HG03159 (cell line): ENCODE results near the gene SRP68.
A peak's percentile ranks its signal among the peaks of the same experiment; 100 is the strongest.

ENCODE experiments used
- ATAC-seq: cut with Tn5 transposase; IDR thresholded peaks from one replicate; pipeline ENCODE4 v1.9.1; 2021; ENCODE audit warnings: mild to moderate bottlenecking, moderate library complexity; ENCODE audit not compliant: unreplicated experiment

The SRP68 gene

GRCh38 chr17:76072148-76072858, at the start of gene SRP68:
SRP68 (minus strand) TSS chr17:76072517; CDS start chr17:76072491, 26 bp downstream.
- peak; percentile 75 for ATAC-seq

GRCh38 chr17:76121932-76122430, 49.7 kb upstream of the SRP68 start:
- ATAC-seq: no peak

GRCh38 chr17:76120658-76121008, 48.3 kb upstream of the SRP68 start:
- ATAC-seq: no peak

GRCh38 chr17:76119409-76120371, 47.4 kb upstream of the SRP68 start:
- ATAC-seq: no peak

GRCh38 chr17:76115138-76115754, 42.9 kb upstream of the SRP68 start:
- no peak for ATAC-seq

GRCh38 chr17:76111956-76112355, 39.6 kb upstream of the SRP68 start:
- no peak for ATAC-seq

GRCh38 chr17:76107509-76107908, 35.2 kb upstream of the SRP68 start:
- ATAC-seq: no peak

GRCh38 chr17:76106703-76107102, 34.4 kb upstream of the SRP68 start:
- ATAC-seq: no peak

- no peak for ATAC-seq
These were observed 32.5 kb upstream of the SRP68 start for GRCh38 chr17:76104896-76105231.

- no peak for ATAC-seq
These were observed 32.0 kb upstream of the SRP68 start for GRCh38 chr17:76104140-76104895.

- ATAC-seq: peak; percentile 85
These were observed 31.2 kb upstream of the SRP68 start, which contains the start of gene EXOC7 for GRCh38 chr17:76103274-76104139. EXOC7 (minus strand) TSS chr17:76103787; CDS start chr17:76103692, 95 bp downstream.

- no peak for ATAC-seq
These were observed 30.6 kb upstream of the SRP68 start for GRCh38 chr17:76102944-76103273.

GRCh38 chr17:76097716-76098295, 25.5 kb upstream of the SRP68 start:
- no peak for ATAC-seq

GRCh38 chr17:76095943-76096342, 23.6 kb upstream of the SRP68 start:
- ATAC-seq: no peak

- no peak for ATAC-seq
These were observed 21.7 kb upstream of the SRP68 start for GRCh38 chr17:76094046-76094445.

- no peak for ATAC-seq
These were observed 20.5 kb upstream of the SRP68 start for GRCh38 chr17:76092526-76093413.

GRCh38 chr17:76091526-76092286, 19.4 kb upstream of the SRP68 start:
- ATAC-seq: no peak
